A549 (cell line): ENCODE measurements around the gene FASTK. TPM values are rescaled to one million over a fixed set of nuclear protein-coding genes. Genes with fewer than 3 reads are reported as not detected.
A peak's percentile ranks its signal among the peaks of the same experiment; 100 is the strongest.

ENCODE experiments used
- ATAC-seq, 2 experiments: fragments of 200-7000 bp in 1 of 2; fragments of >200 bp in 1 of 2; cut with Nextera tagmentation in 1 of 2; cut with Tn5 transposase in 1 of 2; 3 replicates each; pipeline versions ENCODE4 v1.8.0 to v1.9.1; 2018 to 2020; ENCODE audit warnings: mild to moderate bottlenecking in 1 of 2, moderate library complexity in 1 of 2
- CTCF ChIA-PET: fragments of 300-600 bp; sonication (Branson Sonifier 250); formaldehyde crosslinking; extraction: SDS; loops from one replicate; lab custom pipeline; 2021; ENCODE audit warnings: antibody characterized with exemption, inconsistent platforms; lab: Yijun Ruan, JAX
- POLR2A ChIA-PET: fragments of 350-600 bp; formaldehyde crosslinking; extraction: SDS; loops from one replicate; lab custom pipeline; 2021; ENCODE audit warnings: antibody characterized with exemption, inconsistent platforms; lab: Yijun Ruan, JAX
- DNase-seq, 2 experiments: peaks; one replicate each; pipeline versions ENCODE4 v3.0.0 to v3.0.0-alpha.2; 2011 to 2016; ENCODE audit warnings: low read depth in 1 of 2, low spot score in 1 of 2
- FAIRE-seq: peaks from 2 replicates; lab custom pipeline; 2011; peaks lifted over from hg19 to GRCh38; lab: Jason Lieb, UNC
- H3K27ac ChIP-seq, 2 experiments: fragments of >200 bp; sonication (Bioruptor Twin); formaldehyde crosslinking; 3 replicates each; pipeline ENCODE4 v1.5.1; 2016 to 2017
- H3K4me1 ChIP-seq: fragments of >200 bp; sonication (Bioruptor Twin); formaldehyde crosslinking; 3 replicates; pipeline ENCODE4 v1.6.1; 2016
- H3K4me2 ChIP-seq: fragments of >200 bp; sonication (Bioruptor Twin); formaldehyde crosslinking; 3 replicates; pipeline ENCODE4 v1.6.1; 2016
- H3K4me3 ChIP-seq: fragments of >200 bp; sonication (Bioruptor Twin); formaldehyde crosslinking; 3 replicates; pipeline ENCODE4 v1.5.1; 2016
- H3K9me3 ChIP-seq: fragments of >200 bp; sonication (Bioruptor Twin); formaldehyde crosslinking; 3 replicates; pipeline ENCODE4 v1.6.1; 2016
- BHLHE40 ChIP-seq: IDR thresholded peaks from 2 replicates; pipeline ENCODE4 v1.6.1; 2012; ENCODE audit warnings: low read depth, low read length, inconsistent platforms
- CBX2 ChIP-seq: fragments of 200-600 bp; sonication (generic); IDR thresholded peaks from 2 replicates; pipeline ENCODE4 v1.6.1; 2016; ENCODE audit warnings: low read depth, mild to moderate bottlenecking, borderline replicate concordance
- CEBPB ChIP-seq, 2 experiments: fragments of >200 bp in 1 of 2; sonication (Bioruptor Twin) in 1 of 2; formaldehyde crosslinking in 1 of 2; IDR thresholded peaks; 2 replicates each; pipeline ENCODE4 v1.6.1; 2012 to 2016
- CHD4 ChIP-seq: fragments of 200-600 bp; sonication (generic); IDR thresholded peaks from 2 replicates; pipeline ENCODE4 v1.6.1; 2016; ENCODE audit warnings: antibody characterized with exemption, mild to moderate bottlenecking, borderline replicate concordance
- CTCF ChIP-seq: fragments of >200 bp; sonication (Bioruptor Twin); formaldehyde crosslinking; IDR thresholded peaks from 3 replicates; pipeline ENCODE4 v1.5.1; 2016
- ELK1 ChIP-seq: fragments of 150-350 bp; IDR thresholded peaks from 2 replicates; pipeline ENCODE4 v1.6.1; 2014; ENCODE audit warnings: low read depth, mild to moderate bottlenecking, low read length
- FOSL2 ChIP-seq, 2 experiments: fragments of 450-650 bp in 1 of 2; fragments of >200 bp in 1 of 2; sonication (Bioruptor Twin) in 1 of 2; formaldehyde crosslinking; IDR thresholded peaks; 2 replicates each; pipeline versions ENCODE4 v1.5.0 to v1.6.1; 2016 to 2020; ENCODE audit warnings: mild to moderate bottlenecking in 1 of 2, moderate library complexity in 1 of 2
- HOXA7 ChIP-seq: fragments of 250-450 bp; sonication (Bioruptor Pico); IDR thresholded peaks from 2 replicates; pipeline ENCODE4 v1.5.0; 2020; ENCODE audit warnings: mild to moderate bottlenecking, moderate library complexity
- JUN ChIP-seq, 2 experiments: fragments of >200 bp; sonication (Bioruptor Twin); formaldehyde crosslinking; IDR thresholded peaks; 2 replicates in 1 of 2; 3 replicates in 1 of 2; pipeline ENCODE4 v1.6.1; 2016 to 2017
- JUNB ChIP-seq: fragments of >200 bp; sonication (Bioruptor Twin); formaldehyde crosslinking; IDR thresholded peaks from 2 replicates; pipeline ENCODE4 v1.6.1; 2016
- KDM1A ChIP-seq: fragments of 200-600 bp; sonication (generic); IDR thresholded peaks from 2 replicates; pipeline ENCODE4 v1.6.1; 2016; ENCODE audit warnings: low read depth, mild to moderate bottlenecking
- MAFK ChIP-seq: fragments of 450-650 bp; IDR thresholded peaks from 2 replicates; pipeline ENCODE4 v1.6.1; 2014; ENCODE audit not compliant: partially characterized antibody
- MAX ChIP-seq: IDR thresholded peaks from 2 replicates; pipeline ENCODE4 v1.6.1; 2012
- MAZ ChIP-seq: fragments of 150-350 bp; IDR thresholded peaks from 2 replicates; pipeline ENCODE4 v1.6.1; 2014; ENCODE audit warnings: antibody characterized with exemption, low read depth, low read length, borderline replicate concordance
- NPAS2 ChIP-seq: fragments of 250-450 bp; sonication (Bioruptor Pico); IDR thresholded peaks from 2 replicates; pipeline ENCODE4 v1.8.0; 2022; ENCODE audit warnings: mild to moderate bottlenecking, moderate library complexity, borderline replicate concordance
- PBX3 ChIP-seq: IDR thresholded peaks from 2 replicates; pipeline ENCODE4 v1.6.1; 2012
- RCOR1 ChIP-seq: fragments of 150-350 bp; IDR thresholded peaks from 2 replicates; pipeline ENCODE4 v1.6.1; 2014; ENCODE audit warnings: antibody characterized with exemption, low read length, low read depth
- ZFP36 ChIP-seq: fragments of 450-650 bp; IDR thresholded peaks from 2 replicates; pipeline ENCODE4 v1.6.1; 2014; ENCODE audit warnings: borderline replicate concordance; ENCODE audit not compliant: partially characterized antibody
- ZNF302 ChIP-seq: fragments of 250-450 bp; sonication (Bioruptor Pico); IDR thresholded peaks from 2 replicates; pipeline ENCODE4 v1.9.0; 2021; ENCODE audit warnings: inconsistent platforms, mild to moderate bottlenecking, moderate library complexity
- WGBS: methylation state at CpG from one replicate; pipeline ENCODE4 v1.1.6; 2017; ENCODE audit errors: missing lambda C conversion rate; 5-methylcytosine and 5-hydroxymethylcytosine counted together
- polyA plus RNA-seq, 4 experiments: library from polyadenylated mRNA; depleted of rRNA in 3 of 4; stranded (reverse); fragments of >200 nt; fragmentation: RNase III in 1 of 4; extraction: RNeasy Plus Mini Kit Qiagen cat#74134 plus additional on column Dnase treatment in 1 of 4; gene quantifications; 2 replicates in 3 of 4; 3 replicates in 1 of 4; pipeline ENCODE4 v1.2.3, GENCODE V29; 2011 to 2017

The FASTK gene
- polyA plus RNA-seq, 2 of the 4 experiments (the other 2 are of a cell fraction) = 38.5 to 72.4 TPM

- Histone ChIP-seq H3K4me3 (no peak overlapping the region), H3K9me3 (no peaks in the 10 kb centered on the region), H3K4me2 (no peak overlapping the region), H3K27ac (no peak overlapping the region), H3K4me1 (peaks cover 7% of the 10 kb centered on the region; the same call in 2 of the 3 replicates)
- CTCF ChIA-PET = interaction anchor here (1.0 to 8.6 kb wide), 7 partner anchors 9 to 53 kb away, joined by 3 to 64 read pairs (median 4); no protein-coding TSS in a partner anchor
- POLR2A ChIA-PET = interaction anchor here (1.3 kb wide), 1 partner anchor 9 kb away, joined by 6 read pairs; no protein-coding TSS in a partner anchor
- DNase-seq (no peak), FAIRE-seq (no peak), ATAC-seq (no peak)
- WGBS = 92% methylated on average over 27 of the region's 39 CpGs
- TF ChIP-seq ZFP36 (no peak), JUN (IDR thresholded peaks at IDR 0.05) (0 out of 5 replicates have a peak, but pooled peaks of 1 of the 2 experiments have one; percentile 7)
Observed at GRCh38 chr7:151071032-151071866, 9.4 kb downstream of the FASTK start.

- ATAC-seq = no peak
- no peak for FAIRE-seq
- Histone ChIP-seq H3K27ac (no peak overlapping the region), H3K9me3 (no peaks in the 10 kb centered on the region), H3K4me3 (no peak overlapping the region), H3K4me2 (no peak overlapping the region), H3K4me1 (peaks cover under 1% of the 10 kb centered on the region; the same call in 1 of the 3 replicates)
- DNase-seq = no peak
- ChIA-PET POLR2A (interaction anchor here (1.3 kb wide), 1 partner anchor 8 kb away, joined by 6 read pairs; no protein-coding TSS in a partner anchor), CTCF (interaction anchor here (1.0 to 8.6 kb wide), 5 partner anchors 8 to 39 kb away, joined by 3 to 64 read pairs (median 4); partner anchors contain the start of genes FASTK and TMUB1)
- WGBS = 87% methylated on average over 14 of the region's 15 CpGs
- no peak for TF ChIP-seq CEBPB (IDR thresholded peaks at IDR 0.05)
- no peak for TF ChIP-seq MAFK
- no peak for TF ChIP-seq CBX2
- TF ChIP-seq MAZ = no peak
- TF ChIP-seq ZNF302 (CRISPR knock-in tag) = no peak
- no peak for TF ChIP-seq JUN (IDR thresholded peaks at IDR 0.05)
- no peak for TF ChIP-seq CTCF
- TF ChIP-seq MAX = no peak
- no peak for TF ChIP-seq ZFP36
- TF ChIP-seq PBX3 = no peak
- no peak for TF ChIP-seq BHLHE40
- no peak for TF ChIP-seq JUNB
- no peak for TF ChIP-seq NPAS2
- no peak for TF ChIP-seq CHD4
- TF ChIP-seq FOSL2 (IDR thresholded peaks at IDR 0.05) = no peak
- TF ChIP-seq FOSL2 (CRISPR knock-in tag; IDR thresholded peaks at IDR 0.05) = no peak
- no peak for TF ChIP-seq HOXA7
- TF ChIP-seq ELK1 = no peak
- TF ChIP-seq KDM1A = no peak
- no peak for TF ChIP-seq RCOR1
Observed at GRCh38 chr7:151070574-151070960, 10.0 kb downstream of the FASTK start.
